K562 (cell line): ENCODE results near the gene MYBL2. TPM values are rescaled to one million over a fixed set of nuclear protein-coding genes. Genes with fewer than 3 reads are reported as not detected.

ENCODE experiments used
- ARID1B ChIP-seq: fragments of 450-650 bp; IDR thresholded peaks from 2 replicates; pipeline ENCODE4 v1.6.1; 2016; ENCODE audit warnings: antibody characterized with exemption, mild to moderate bottlenecking, inconsistent platforms
- BCOR ChIP-seq: fragments of 450-650 bp; IDR thresholded peaks from 2 replicates; pipeline ENCODE4 v1.6.1; 2016
- CBX3 ChIP-seq, 2 experiments: IDR thresholded peaks; 1 replicate in 1 of 2; 2 replicates in 1 of 2; pipeline ENCODE4 v1.6.1; 2012; ENCODE audit warnings: inconsistent platforms in 2 of 2, low read length in 2 of 2, borderline replicate concordance in 1 of 2, control low read depth in 1 of 2
- CEBPG ChIP-seq, 3 experiments: fragments of 200-800 bp in 1 of 3; sonication (Bioruptor generic) in 1 of 3; sonication (generic) in 1 of 3; formaldehyde crosslinking in 1 of 3; IDR thresholded peaks in 2 of 3; conservative IDR thresholded peaks in 1 of 3; 2 replicates each; pipeline versions ENCODE4 v1.6.1 to v1.8.0; 2016 to 2022; ENCODE audit warnings: missing compliant biosample characterization in 2 of 3, missing genetic modification characterization in 2 of 3, mild to moderate bottlenecking in 1 of 3, missing genetic modification reagents in 1 of 3
- CREB1 ChIP-seq, 2 experiments: sonication (generic) in 1 of 2; formaldehyde crosslinking in 1 of 2; IDR thresholded peaks; 2 replicates each; pipeline versions ENCODE4 v1.6.1 to v1.8.0; 2012 to 2022; ENCODE audit warnings: inconsistent platforms in 1 of 2, mild to moderate bottlenecking in 1 of 2, missing genetic modification reagents in 1 of 2, moderate library complexity in 1 of 2
- CTCF ChIP-seq, 3 experiments: IDR thresholded peaks in 2 of 3; conservative IDR thresholded peaks in 1 of 3; 2 replicates each; pipeline ENCODE4 v1.5.1; 2011 to 2012; ENCODE audit warnings: low read length in 3 of 3, mild to moderate bottlenecking in 3 of 3, control low read depth in 2 of 3, improper control_type of control experiment in 1 of 3, inconsistent platforms in 1 of 3, low read depth in 1 of 3, mixed read lengths in 1 of 3, moderate library complexity in 1 of 3; ENCODE audit not compliant: insufficient read depth in 2 of 3
- DACH1 ChIP-seq: fragments of 450-650 bp; IDR thresholded peaks from 2 replicates; pipeline ENCODE4 v1.6.1; 2018; ENCODE audit not compliant: partially characterized antibody
- DNMT1 ChIP-seq: fragments of 450-650 bp; IDR thresholded peaks from 2 replicates; pipeline ENCODE4 v1.6.1; 2016; ENCODE audit warnings: antibody characterized with exemption, mild to moderate bottlenecking
- E2F3 ChIP-seq: fragments of 250-450 bp; sonication (Bioruptor Pico); IDR thresholded peaks from 2 replicates; pipeline ENCODE4 v1.4.0; 2020; ENCODE audit warnings: mild to moderate bottlenecking
- ELF2 ChIP-seq: fragments of 250-450 bp; sonication (Bioruptor Pico); IDR thresholded peaks from 2 replicates; pipeline ENCODE4 v1.5.0; 2021; ENCODE audit warnings: mild to moderate bottlenecking
- HOMEZ ChIP-seq: fragments of 250-450 bp; sonication (Bioruptor Pico); IDR thresholded peaks from 2 replicates; pipeline ENCODE4 v1.4.0; 2020; ENCODE audit warnings: mild to moderate bottlenecking, moderate library complexity
- LEF1 ChIP-seq: fragments of 450-650 bp; IDR thresholded peaks from 2 replicates; pipeline ENCODE4 v1.6.1; 2016; ENCODE audit warnings: mild to moderate bottlenecking
- MCM5 ChIP-seq: fragments of 450-650 bp; IDR thresholded peaks from 2 replicates; pipeline ENCODE4 v1.6.1; 2016; ENCODE audit warnings: low read depth
- NR3C1 ChIP-seq: sonication (generic); formaldehyde crosslinking; IDR thresholded peaks from 2 replicates; pipeline ENCODE4 v1.8.1; 2022; ENCODE audit warnings: missing genetic modification reagents
- RBM17 ChIP-seq: fragments of 200-400 bp; formaldehyde crosslinking; IDR thresholded peaks from 2 replicates; pipeline ENCODE4 v1.6.1; 2017; ENCODE audit warnings: low read depth, mild to moderate bottlenecking, low read length, borderline replicate concordance
- RCOR1 ChIP-seq, 2 experiments: IDR thresholded peaks; 2 replicates each; pipeline ENCODE4 v1.6.1; 2012; ENCODE audit warnings: low read depth in 2 of 2, low read length in 2 of 2, borderline replicate concordance in 1 of 2, improper control_type of control experiment in 1 of 2
- SIN3B ChIP-seq: fragments of 450-650 bp; IDR thresholded peaks from 2 replicates; pipeline ENCODE4 v1.6.1; 2017; ENCODE audit warnings: low read depth, mild to moderate bottlenecking, moderate library complexity
- SMAD3 ChIP-seq: fragments of 450-650 bp; formaldehyde crosslinking; conservative IDR thresholded peaks from 2 replicates; pipeline ENCODE4 v1.4.0; 2020; ENCODE audit warnings: mild to moderate bottlenecking
- TAF15 ChIP-seq: fragments of 200-400 bp; formaldehyde crosslinking; IDR thresholded peaks from 2 replicates; pipeline ENCODE4 v1.6.1; 2017; ENCODE audit warnings: mild to moderate bottlenecking, low read depth, low read length, moderate library complexity
- TSC22D4 ChIP-seq: fragments of 450-650 bp; IDR thresholded peaks from 2 replicates; pipeline ENCODE4 v1.6.1; 2016; ENCODE audit warnings: missing genetic modification characterization, missing biosample characterization, control low read depth
- ZFP30 ChIP-seq: fragments of 250-450 bp; sonication (Bioruptor Pico); IDR thresholded peaks from 2 replicates; pipeline ENCODE4 v1.8.0; 2022; ENCODE audit warnings: moderate library complexity, mild to moderate bottlenecking, inconsistent platforms, borderline replicate concordance
- ZNF561 ChIP-seq: fragments of 450-650 bp; formaldehyde crosslinking; conservative IDR thresholded peaks from 2 replicates; pipeline ENCODE4 v1.4.0; 2020; ENCODE audit warnings: mild to moderate bottlenecking, moderate library complexity
- ZSCAN29 ChIP-seq: fragments of 450-650 bp; IDR thresholded peaks from 2 replicates; pipeline ENCODE4 v1.6.1; 2017
- ZSCAN32 ChIP-seq: fragments of 450-650 bp; formaldehyde crosslinking; IDR thresholded peaks from 2 replicates; pipeline ENCODE4 v1.4.0; 2020; ENCODE audit warnings: mild to moderate bottlenecking, moderate library complexity
- polyA plus RNA-seq, 8 experiments: library from polyadenylated mRNA; depleted of rRNA in 4 of 8; stranded (reverse) in 5 of 8; unstranded in 3 of 8; fragments of >200 nt; fragmentation: Nextera tagmentation in 2 of 8; fragmentation: Illumina TruSeq in 1 of 8; extraction: Ambion mirVana in 2 of 8; extraction: Trizol in 1 of 8; gene quantifications; 2 replicates each; pipeline versions ENCODE4 v1.2.1 to v1.2.3, GENCODE V29; 2011 to 2014; ENCODE audit warnings: inconsistent platforms in 1 of 8, missing spikeins in 1 of 8
- total RNA-seq, 7 experiments: library from RNA; depleted of rRNA in 6 of 7; stranded (reverse); fragments of >200 nt in 6 of 7; fragmentation: Illumina TruSeq in 2 of 7; extraction: Trizol in 2 of 7; gene quantifications; 2 replicates each; pipeline versions ENCODE4 v1.2.1 to v1.2.3, GENCODE V29; 2011 to 2021; ENCODE audit warnings: low replicate concordance in 1 of 7
- TF ChIP-seq, protein P1 (sequence below): fragments of 250-450 bp; sonication (Bioruptor Pico); IDR thresholded peaks from 2 replicates; pipeline ENCODE4 v1.4.0; 2020

MYBL2 gene
- total and polyA plus RNA-seq, 9 of the 15 experiments (the other 6 are each of a cell fraction or from before 2014, with no cell fraction given), result 4.4 to 169 (median 52.5) TPM

DNA sequence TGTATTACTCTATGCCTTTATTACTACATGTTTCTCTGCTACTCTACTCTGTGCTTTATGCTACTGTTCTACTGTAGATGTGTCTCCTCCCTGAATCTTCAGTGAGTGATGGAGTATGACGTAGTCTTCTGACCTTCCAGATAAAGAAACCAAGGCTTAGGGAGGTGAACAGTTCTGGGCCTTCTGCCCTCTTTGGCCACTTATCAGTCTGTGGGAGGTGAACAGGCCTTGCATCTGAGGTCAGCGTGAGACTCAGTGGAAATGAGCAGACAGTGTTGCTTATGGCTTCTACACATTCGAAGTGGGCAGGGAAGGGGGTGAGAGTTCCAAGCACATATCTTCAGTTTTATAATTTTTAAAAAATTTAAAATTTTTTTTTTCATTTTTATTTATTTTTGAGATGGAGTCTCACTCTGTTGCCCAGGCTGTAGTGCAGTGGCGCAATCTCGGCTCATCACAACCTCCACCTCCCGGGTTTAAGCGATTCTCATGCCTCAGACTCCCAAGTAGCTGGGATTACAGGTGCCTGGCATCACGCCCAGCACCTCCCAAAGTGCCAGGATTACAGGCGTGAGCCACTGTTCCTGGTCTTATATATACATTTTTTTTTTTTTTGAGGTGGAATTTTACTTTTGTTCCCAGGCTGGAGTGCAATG, 24.2 kb downstream of the MYBL2 start (continued):
- TF ChIP-seq ZSCAN29, result no peak
- TF ChIP-seq ELF2 (CRISPR knock-in tag), result no peak
- TF ChIP-seq DNMT1, result no peak
- peak; percentile 97 for TF ChIP-seq ARID1B
- peak; percentile 97 to 99 for TF ChIP-seq RCOR1 (IDR thresholded peaks at IDR 0.05; ENCODE audit: borderline replicate concordance in 1 of 2, low read depth in 2 of 2, low read length in 2 of 2)
- no peak for TF ChIP-seq RBM17
- TF ChIP-seq SMAD3, result no peak
- TF ChIP-seq DACH1, result no peak
- no peak for TF ChIP-seq E2F3 (CRISPR knock-in tag)
- no peak for TF ChIP-seq MCM5
- TF ChIP-seq CTCF (IDR thresholded peaks at IDR 0.05 in 2 of 3, conservative IDR thresholded peaks at IDR 0.05 in 1 of 3; ENCODE audit: insufficient read depth in 2 of 3, low read depth in 1 of 3, low read length in 3 of 3), result no peak
- peak; percentile 74 for TF ChIP-seq LEF1
- no peak for TF ChIP-seq TAF15
- no peak for TF ChIP-seq ZSCAN32 (CRISPR knock-in tag)
- TF ChIP-seq CEBPG (CRISPR knock-in tag; IDR thresholded peaks at IDR 0.05), result no peak; the same call in 1 of the 2 replicates
- TF ChIP-seq CEBPG (tag; conservative IDR thresholded peaks at IDR 0.05 in 1 of 2, IDR thresholded peaks at IDR 0.05 in 1 of 2), result peak; percentile 20 to 45; a peak in 2 of 4 replicates
- peak; percentile 70; the same call in 1 of the 2 replicates for TF ChIP-seq BCOR
- peak in 1 of 2 experiments; percentile 51; a peak in 1 of 3 replicates for TF ChIP-seq CBX3 (IDR thresholded peaks at IDR 0.05; ENCODE audit: borderline replicate concordance in 1 of 2, low read length in 2 of 2)
- TF ChIP-seq SIN3B, result no peak
- TF ChIP-seq NR3C1 (CRISPR knock-in tag), result no peak
- TF ChIP-seq ZFP30 (CRISPR knock-in tag), result no peak
- TF ChIP-seq TSC22D4 (tag), result no peak
- TF ChIP-seq CREB1 (IDR thresholded peaks at IDR 0.05), result peak; percentile 85
- peak; percentile 34; the same call in 1 of the 2 replicates for TF ChIP-seq CREB1 (CRISPR knock-in tag; IDR thresholded peaks at IDR 0.05)
- TF ChIP-seq HOMEZ (CRISPR knock-in tag), result no peak
- TF ChIP-seq, protein P1, sequence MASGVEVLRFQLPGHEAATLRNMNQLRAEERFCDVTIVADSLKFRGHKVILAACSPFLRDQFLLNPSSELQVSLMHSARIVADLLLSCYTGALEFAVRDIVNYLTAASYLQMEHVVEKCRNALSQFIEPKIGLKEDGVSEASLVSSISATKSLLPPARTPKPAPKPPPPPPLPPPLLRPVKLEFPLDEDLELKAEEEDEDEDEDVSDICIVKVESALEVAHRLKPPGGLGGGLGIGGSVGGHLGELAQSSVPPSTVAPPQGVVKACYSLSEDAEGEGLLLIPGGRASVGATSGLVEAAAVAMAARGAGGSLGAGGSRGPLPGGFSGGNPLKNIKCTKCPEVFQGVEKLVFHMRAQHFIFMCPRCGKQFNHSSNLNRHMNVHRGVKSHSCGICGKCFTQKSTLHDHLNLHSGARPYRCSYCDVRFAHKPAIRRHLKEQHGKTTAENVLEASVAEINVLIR (CRISPR knock-in tag), result peak; percentile 77
- TF ChIP-seq ZNF561 (CRISPR knock-in tag), result no peak
